Measurements from ENCODE around the gene AANAT.

AANAT gene

DNA sequence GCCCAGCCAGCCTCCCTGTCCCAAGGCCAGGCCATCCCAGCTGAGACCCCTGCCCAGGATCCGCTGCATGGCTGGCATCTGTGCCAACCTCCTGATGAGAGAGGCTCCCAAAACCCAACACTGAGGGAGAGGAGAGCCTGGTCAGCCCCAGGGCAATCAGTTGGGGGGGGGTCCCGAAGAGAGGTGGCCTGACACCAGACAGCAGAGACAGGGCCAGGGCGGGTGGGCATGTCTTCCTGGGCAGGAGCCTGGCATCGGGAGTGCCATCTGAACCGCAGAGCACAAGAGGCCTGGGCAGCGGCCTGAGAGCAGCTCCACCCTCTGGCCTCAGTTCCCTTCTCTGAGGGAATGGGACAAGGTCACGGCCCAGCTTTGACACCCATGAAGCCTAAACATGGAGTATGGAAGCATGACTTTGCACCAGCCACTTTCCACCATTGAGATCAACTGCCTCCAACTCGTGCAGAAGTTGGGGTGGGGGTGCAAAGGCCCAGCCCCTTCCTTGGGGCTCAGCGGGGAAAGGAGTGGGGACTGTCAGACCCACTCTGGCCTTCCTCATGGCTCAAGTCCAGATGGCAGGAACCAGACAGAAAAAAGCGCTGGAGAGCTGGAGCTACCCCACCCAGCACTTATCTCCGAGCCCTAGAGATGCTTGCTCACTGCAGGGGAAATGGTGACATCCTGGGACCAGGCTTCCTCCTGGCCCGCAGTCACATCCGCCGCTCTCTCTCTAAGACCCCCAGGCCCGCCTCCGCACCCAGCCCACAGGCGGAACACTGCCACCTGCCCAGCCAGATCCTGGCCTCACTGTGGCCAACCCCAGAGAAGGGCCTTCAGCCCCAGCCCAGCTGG is 24.1 kb downstream of the AANAT start:
- DNase-seq (ENCODE audit: low read depth) = no peak

DNA sequence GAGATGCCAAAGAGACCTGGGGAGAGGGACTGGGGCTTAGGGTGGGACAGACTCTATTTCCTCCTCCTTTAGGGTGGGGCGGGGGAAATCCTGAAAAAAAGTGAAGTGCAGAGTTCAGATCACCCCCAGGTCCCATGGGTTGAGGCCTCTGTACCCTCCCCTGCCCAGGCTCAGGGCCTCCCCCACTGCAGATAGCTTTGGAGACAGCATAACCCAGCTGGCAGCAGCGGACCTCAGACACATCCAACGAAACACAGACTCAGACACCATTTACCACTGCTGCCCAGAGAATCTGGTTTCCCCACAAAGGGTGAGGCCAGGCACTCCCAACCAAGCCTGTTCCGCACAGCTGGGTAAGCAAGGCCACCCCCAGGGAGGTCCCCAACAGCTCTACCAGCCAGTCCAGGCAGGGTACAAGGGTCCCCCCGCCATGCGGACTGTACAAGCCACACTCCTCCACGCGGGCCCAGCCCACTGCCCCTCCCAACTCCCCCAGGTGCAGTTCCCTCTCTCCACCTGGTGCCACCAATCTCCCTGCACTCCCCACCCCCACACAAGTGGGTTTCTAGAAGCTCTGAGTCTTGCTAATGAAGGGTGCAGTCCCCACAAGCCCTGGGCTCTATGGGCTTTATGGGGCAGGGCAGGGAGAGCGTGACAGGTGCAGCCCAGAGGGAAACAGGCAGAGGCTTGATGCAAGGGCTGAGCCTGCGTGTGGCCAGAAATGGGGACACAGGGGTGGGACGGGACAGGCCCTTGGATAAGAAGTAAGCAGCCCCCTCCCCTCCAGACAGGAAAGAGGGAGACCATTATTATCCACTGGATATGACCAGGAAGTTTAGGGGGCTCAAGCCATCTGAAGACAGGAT is 25.0 kb downstream of the AANAT start:
- DNase-seq (ENCODE audit: low read depth) = no peak

DNA sequence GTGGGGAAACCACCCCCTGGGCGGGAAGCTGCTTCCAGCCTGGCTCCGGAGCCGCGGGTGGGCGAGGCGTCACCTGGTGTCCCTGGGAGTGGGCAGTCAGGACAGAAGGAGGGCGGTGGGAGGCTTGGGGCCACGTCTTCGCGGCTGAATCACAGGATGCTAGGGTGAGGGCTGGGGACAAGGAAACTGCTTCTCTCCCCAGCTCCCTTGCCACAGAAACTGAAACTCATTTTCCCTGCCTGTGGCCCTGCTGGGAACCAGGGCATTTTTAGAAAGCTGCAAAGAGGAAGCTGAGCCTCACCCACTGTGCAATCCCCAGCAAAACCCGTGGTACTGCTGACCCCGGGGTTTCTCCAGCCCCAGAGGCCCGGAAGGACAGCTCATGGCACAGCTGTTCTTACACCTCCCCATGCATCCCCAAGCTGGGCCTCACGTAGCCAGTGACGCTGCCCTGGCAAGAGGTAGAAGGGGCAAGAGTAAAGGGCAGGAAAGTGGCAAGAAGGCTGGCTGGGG is 25.6 kb downstream of the AANAT start:
- DNase-seq (ENCODE audit: low read depth) = no peak

DNA sequence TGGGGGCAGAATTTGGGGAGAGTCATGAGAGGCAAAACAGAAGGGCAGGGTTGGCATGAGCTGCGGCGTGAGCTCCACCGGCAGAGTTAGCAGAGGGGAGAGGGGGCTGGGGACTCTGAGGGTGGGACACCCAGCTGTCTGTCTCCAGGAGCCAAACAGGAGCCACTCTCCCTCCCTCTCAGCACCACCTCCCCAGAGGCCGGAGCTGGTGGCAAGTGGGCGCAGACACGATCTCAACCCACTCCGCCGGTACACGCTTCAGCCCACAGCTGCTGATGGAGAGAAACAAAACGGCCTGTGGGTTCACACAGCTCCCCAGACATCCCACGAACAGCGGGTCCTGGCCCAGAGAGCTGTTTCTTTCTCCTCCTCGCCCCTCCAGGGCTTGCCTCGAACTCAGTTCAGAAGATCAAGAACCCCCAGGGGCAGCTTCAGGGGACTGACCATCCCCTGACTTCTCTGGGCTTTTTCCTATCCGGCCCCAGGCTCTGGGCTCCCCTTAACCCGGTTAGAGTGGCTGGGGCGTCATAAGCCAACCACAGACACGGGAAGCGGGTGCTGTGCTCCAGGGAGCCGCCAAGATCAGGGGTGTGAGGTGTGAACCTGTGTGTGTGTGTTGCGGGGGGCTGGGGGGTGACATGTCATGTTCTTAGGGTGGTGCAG is 26.2 kb downstream of the AANAT start:
- no peak for DNase-seq (ENCODE audit: low read depth)

DNA sequence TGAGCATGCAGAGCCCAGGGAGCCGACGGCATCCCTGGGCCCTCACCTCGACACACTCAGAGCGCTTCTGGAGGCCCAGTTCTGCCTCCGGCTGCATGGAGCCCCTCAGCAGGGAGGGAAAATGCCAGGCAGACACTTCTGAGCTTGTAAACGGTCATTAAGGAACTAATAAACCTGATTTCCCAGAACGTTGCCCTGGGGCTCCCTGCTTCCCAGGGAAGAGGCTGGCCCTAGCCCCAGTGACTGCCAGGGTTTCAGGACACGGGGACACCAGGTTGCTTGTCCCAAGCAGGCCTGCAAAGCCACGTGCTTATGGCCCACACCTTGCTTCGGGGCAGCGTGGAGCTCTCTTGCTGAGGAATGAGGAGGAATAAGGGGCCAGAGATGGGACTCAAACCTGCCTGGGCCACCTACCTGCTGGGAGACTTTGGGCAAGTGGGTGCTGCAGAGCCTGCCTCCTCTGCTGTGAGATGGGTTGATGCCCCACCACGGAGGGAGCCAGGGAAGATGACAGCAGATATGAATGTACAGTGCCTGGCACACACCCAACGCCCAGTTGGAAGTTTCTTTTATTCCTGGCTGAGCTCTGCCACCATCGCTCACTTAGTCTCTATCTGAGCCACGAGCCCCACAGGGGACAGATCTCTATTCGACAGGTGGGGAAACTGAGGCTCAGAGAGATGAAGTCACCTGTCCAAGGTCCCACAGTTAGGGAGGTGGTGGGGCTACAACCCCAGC is 28.4 kb downstream of the AANAT start:
- DNase-seq (ENCODE audit: low read depth) = no peak

DNA sequence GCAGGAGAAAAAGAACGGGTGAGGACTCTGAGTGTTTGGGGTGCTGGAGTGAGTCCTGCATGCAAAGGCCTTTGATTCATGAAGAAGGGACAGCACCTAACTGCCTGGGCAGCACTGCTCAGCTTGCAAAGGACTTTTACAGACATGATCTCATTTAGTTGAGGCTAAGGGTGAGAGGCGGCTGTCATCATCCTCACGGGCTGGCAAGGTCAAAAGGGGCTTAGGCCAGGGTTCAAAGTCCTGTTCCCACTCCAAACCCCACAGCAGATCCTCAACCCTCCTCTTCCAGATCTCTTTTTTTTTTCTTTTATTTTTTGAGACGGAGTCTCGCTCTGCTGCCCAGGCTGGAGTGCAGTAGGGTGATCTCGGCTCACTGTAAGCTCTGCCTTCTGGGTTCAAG is 29.1 kb downstream of the AANAT start:
- DNase-seq (ENCODE audit: low read depth) = no peak

DNA sequence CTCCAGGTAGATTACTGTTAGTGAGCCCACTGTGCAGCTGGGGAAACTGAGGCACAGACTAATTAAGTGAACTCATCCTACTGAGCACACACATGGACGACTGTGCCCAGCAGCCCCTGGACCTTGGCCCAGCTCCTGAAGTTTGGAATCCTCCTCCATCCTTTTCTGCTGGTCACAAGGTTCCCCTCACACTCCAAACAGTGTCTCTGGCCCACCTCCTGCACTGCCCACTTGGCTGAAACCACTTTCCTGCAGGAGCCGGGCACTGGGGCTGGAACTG is 30.2 kb downstream of the AANAT start:
- DNase-seq (ENCODE audit: low read depth) = no peak

DNA sequence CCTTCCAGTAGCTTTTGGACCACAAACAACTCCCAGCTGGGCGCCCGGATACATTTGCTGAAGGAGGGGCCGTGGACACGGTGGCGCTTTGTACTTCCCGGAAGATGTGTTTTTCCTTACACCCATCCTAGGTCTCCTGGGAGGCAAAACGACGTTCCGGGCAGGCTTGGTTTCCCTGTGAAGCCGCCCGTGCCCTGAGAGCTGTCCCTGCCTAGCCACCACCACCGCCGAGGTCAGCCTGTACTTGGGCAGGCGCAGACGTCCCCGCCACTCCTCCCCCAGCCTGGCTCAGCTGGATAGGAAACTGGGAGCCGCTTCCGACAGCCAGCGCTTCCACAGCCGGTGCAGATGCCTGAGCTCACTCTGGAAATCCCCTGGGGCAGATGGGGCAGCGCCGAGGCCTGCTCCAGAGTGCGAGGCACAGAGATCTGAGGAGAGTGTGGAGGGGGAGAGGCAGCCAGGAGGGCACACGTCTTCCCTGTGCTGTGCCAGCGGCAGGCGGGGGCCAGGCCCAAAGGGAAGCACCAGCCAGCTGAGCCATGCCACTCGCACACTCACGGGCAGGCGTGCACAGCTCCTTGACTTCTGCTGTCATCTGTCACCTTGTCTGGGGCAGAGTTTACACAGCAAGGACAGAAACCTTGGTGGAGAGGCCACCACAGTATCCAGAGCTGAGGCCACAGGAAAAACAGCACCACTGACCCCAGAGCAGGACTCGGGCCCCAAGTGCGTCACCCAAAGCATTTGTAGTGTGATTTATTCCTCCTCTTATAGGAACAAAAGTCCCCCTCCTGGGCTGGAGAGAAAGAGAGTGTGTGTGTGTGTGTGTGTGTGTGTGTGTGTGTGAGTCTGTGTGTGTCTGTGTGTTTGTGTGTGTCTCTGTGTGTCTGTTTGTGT is 30.8 kb downstream of the AANAT start:
- no peak for DNase-seq (ENCODE audit: low read depth)

DNA sequence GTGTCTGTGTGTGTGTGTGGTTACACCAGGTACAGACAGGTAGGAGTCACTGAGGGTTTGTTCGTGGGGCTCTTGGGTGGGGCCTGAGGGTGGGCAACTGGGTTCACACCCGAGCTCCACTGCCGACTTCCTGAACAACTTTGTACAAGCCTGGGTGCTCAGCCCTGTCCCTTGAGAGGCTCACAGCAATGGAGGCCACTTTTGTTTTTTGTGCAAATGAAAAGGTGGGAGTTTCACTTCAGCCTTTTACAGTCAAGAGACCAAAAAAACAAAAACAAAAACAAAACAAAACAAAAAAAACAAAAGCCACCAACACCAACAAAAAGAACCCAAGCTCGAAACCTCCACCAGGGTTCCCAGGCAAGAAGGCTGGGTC is 31.5 kb downstream of the AANAT start:
- DNase-seq (ENCODE audit: low read depth) = no peak

DNA sequence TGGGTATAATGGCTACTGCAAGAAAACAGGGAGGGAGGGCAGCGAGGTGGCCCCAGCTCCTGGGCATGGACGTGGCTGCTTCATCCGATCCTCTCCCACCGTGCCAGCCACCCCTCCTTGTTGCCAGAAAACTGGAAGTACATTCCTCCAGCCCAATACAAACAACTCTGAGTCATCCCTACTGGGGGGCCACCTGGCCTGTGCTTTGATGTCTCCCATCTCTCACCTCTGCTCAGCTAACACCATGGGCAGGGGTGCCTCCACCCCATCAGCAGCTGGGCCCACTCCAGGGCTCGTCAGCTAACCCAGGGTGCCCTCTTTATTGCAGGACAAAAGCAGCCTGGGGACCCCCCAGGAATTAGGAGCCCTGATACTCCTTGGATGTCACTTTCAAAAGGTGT is 31.9 kb downstream of the AANAT start:
- no peak for DNase-seq (ENCODE audit: low read depth)

DNA sequence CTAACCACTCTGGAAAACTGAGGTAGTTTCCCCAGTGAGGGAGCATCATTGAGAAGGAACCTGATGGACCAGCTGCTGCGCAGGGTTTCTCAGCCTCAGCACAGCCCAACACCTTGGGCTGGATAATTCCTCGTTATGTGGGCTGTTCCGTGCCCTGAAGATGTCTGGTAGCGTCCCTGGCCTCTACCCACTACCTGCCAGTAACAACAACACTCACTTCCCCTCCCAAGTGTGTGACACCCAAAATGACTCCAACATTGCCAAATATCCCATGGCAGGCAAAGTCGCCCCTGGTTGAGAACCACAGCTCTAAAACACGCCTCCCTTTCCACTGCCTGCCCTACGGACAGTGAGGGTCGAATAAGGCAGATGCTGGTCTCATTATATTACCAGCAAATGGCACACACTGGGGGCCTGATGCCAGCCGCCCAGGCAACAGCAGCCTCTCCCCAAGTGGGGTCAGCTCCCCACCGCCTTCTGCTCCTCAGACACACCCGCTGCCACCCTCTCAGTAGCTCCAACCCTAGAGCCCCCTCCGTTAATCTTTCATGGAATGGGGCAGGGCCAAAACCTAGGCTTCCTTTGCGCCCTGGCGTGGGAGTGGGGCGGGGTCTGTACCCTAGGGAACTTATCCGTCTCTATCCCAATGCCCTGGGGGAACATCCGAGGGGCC is 32.8 kb downstream of the AANAT start:
- no peak for DNase-seq (ENCODE audit: low read depth)

DNA sequence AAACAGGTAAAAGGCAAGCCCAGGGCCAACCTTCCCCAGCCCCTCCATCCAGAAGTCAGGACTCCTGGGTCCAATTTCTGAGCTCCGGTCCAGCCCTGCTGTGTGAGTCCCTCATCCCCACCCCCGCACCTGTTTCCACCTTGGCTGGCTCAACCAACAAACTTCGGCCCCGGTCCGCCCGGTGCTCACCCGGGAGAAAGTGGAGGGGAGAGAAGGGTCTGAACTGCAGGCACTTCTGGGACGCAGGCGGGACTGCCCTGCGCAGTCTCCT is 33.3 kb downstream of the AANAT start:
- no peak for DNase-seq (ENCODE audit: low read depth)

DNA sequence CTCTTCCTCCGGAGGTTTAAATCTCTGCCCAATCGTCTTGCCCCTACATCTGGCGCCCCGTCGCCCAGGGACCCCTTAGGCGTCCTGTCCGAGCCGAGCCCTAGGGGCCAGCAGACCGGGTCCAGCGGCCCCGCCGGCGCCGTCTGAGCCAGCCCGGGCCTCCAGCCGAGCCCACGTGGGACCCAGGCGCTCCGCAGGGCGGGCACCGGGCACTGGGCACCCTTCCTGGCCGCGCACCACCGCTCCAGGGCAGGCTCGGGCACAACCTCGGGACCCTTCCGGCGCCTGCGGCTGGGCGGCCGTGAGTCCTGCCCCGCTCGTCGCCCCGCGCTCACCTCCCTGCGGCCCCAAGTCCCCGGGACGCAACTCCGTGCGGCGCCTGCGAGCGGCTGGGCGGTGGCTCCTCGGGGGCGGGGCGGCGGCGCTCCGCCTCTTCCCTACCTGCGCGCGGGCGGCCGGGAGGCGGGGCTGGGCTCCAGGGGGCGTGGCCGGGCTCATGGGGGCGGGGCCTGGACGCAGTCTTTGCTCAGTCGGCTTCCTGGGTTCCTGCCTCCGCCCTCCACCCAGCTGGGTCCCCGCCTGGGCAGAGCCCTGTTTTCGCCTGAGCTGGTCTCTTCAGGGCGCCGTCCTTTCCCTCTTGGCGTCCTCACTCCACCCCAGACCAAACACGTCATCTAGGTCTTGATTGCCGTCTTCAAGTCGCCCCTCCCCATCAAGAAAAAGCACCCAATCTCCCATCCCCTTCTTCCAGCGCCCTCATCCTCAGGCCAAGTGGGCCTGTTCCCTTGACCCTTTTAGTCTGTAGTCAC is 33.8 kb downstream of the AANAT start, which contains the start of gene RHBDF2:
RHBDF2 (minus strand) TSS at position 406 of the 809 bp plus-strand sequence. CDS start 19,899 bp downstream, outside the sequence.
- DNase-seq (ENCODE audit: low read depth) = peak; percentile 93

DNA sequence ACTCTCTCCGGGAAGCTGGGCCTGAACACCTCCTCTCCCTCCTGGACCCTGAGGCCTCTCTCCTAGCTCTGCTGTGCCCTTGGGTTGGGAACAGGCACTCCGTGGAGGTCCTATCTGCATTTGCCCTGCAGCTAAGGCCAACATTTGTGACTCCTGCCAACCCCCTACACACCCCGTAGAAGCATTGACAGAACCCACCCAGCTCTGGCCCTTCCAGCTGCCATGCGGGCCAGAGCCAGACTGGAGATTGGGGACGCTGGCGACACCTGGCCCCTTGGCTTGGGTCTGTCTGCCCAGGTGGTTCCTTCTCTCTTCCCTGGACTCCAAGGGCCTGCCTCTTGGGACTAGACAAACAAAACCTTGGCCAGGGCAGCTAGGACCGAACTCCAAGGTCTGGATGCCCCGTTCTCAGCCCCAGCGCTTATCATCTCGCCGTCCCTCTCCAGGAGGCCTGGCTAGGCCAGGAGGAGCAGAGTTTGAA is 34.5 kb downstream of the AANAT start:
- DNase-seq (ENCODE audit: low read depth) = no peak

DNA sequence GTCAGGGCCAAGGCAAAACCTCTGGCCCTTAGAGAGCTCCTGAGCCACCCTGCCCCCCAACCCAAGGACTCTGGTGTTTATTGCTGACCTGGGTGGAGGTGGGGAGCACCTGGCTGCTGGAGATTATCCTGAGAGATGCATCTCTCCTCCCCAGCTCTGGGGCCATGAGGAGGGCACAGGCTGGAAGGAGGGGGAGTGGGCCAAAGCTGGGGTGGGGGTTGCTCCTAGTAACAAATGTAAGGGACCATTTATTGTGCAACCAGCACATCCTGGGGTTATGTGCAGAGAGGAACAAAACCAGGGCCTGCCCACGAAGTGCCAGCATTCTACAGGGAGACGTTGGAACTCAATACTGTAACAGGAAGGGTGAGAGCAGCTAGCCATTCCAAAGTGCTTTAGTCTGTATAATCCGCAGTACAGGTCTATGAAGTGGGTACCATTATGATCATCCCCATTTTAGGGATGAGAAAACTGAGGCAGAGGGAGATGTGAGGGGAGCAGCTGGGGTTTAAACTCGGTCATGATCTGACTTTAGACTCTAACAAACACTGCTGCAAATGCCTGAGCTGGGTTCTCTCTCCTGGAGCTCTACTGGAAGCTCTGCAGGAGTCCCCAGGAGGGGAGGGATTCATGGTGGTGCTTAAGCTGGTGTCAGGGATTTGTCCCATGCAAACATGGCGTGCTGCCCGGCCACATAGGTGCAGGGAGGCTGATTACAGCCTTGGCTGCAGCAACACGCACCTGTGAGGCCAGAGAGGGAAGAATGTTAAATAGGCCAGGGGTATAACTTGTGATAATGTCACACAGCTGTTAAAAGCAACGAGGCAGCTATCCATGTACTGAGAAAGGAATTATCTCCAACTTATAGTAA is 35.2 kb downstream of the AANAT start:
- DNase-seq (ENCODE audit: low read depth) = no peak

DNA sequence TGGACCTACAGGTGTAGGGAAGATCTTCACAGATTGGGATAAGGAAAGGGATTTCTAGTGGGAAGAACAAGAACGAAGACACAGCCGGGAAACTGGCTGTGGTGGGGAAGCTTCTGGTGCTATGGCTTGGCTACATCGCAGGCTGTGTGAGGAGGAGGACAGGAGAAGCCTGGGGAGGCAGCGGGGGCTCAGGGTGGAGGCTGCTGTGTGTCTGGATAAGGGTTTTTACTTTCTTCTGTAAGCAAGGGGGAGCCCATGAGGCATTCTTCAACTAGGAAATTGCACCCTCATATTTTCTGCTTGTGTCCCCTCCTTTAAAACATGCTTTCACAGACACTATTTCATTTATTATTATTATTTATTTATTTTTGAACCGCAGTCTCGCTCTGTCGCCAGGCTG is 36.7 kb downstream of the AANAT start:
- DNase-seq (ENCODE audit: low read depth) = no peak

DNA sequence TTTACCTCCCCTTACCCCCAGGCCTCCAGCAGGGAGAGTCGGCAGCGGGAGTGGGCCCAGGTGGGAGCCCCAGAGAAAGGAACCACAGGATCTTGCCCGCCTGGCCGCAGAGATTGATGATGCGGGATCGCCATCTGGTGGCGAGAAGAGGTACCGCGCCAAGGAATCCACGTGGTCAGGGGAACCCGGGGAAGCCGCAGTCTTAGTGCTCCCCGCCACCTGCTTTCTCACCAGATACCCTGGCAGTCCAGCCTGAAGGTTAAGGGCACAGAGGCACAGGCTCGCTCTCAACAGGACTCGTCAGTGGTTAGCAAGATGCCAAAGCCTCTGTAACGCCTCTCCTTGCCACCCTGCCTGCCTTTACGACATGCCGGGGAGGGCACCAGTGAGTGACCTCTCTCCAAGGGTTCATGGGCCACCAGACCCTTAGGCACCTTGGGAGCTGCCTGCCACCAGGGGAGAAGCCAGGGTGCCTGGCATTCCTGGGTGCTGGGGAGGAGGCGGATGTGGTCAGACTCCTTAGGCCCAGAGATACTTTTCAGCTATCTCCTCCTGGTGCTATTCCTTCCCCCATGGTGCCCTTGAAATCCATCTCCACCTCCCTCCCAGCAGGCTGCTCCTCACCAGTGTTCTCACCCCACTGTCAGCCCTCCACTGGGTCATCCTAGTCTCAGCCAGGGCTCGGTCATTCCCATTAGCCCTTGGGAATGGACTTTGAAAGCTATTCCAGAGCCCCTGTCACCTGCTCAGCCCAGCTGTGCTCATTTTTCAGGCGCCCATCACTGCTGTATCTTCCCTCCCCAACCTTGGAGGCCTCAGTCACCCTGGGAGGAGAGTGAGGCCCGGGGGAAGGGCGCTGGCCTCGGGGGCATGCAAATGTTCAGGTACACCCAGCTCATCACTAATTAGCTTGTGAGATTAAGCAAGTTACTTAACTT is 39.3 kb downstream of the AANAT start:
- peak; percentile 84 for DNase-seq (ENCODE audit: low read depth)

Measured in stimulated activated CD8-positive, alpha-beta memory T cell treated with anti-CD3 and anti-CD28 coated beads, Interleukin-12 subunit alpha, Interleukin-12 subunit beta, amount 100 ng/mL, for 1 hour (primary cell).